ENCODE results near the gene FAM98A. TPM values are rescaled to one million over a fixed set of nuclear protein-coding genes. Genes with fewer than 3 reads are reported as not detected.

FAM98A gene
- total RNA-seq, 2 donors from 2014 or later: 51.5 to 95.9 TPM

- H3K4me1 Mint-ChIP-seq (ENCODE audit: low read depth in 2 of 2): peaks cover 4 to 7% of the 10 kb centered on the region in 2 donors
- no peaks in the 10 kb centered on the region for H3K27me3 Mint-ChIP-seq
- no peaks in the 10 kb centered on the region for H3K9me3 Mint-ChIP-seq
These were observed 17.2 kb downstream of the FAM98A start for GRCh38 chr2:33581872-33582271.

GRCh38 chr2:33579227-33579626 lies 19.9 kb downstream of the FAM98A start:
- Mint-ChIP-seq H3K4me1 (ENCODE audit: low read depth in 2 of 2) (peaks cover 4 to 7% of the 10 kb centered on the region in 2 donors), H3K27ac (no peak overlapping the region), H3K27me3 (no peaks in the 10 kb centered on the region), H3K9me3 (no peaks in the 10 kb centered on the region), H3K4me3 (no peak overlapping the region), H3K36me3 (peaks cover 5% of the 10 kb centered on the region)
- DNase-seq (ENCODE audit: low spot score) (no peak), ATAC-seq (no peak)

More at GRCh38 chr2:33581872-33582271, 17.2 kb downstream of the FAM98A start:
- Mint-ChIP-seq H3K36me3 (peaks cover 16% of the 10 kb centered on the region), H3K27ac (peak overlapping the region in 1 of 2 donors; percentile 33), H3K4me3 (no peak overlapping the region)
- DNase-seq (ENCODE audit: low spot score) (no peak), ATAC-seq (no peak)

GRCh38 chr2:33577668-33578067 lies 21.4 kb downstream of the FAM98A start:
- Mint-ChIP-seq H3K4me3 (no peak overlapping the region), H3K4me1 (ENCODE audit: low read depth in 2 of 2) (peaks cover 4 to 7% of the 10 kb centered on the region in 2 donors), H3K27ac (no peak overlapping the region), H3K9me3 (no peaks in the 10 kb centered on the region), H3K36me3 (peaks cover 5% of the 10 kb centered on the region), H3K27me3 (no peaks in the 10 kb centered on the region)
- DNase-seq (ENCODE audit: low spot score): no peak
- no peak for ATAC-seq

- H3K36me3 Mint-ChIP-seq: peaks cover 2% of the 10 kb centered on the region
These were observed 22.0 kb downstream of the FAM98A start for GRCh38 chr2:33577084-33577483.

GRCh38 chr2:33573657-33574056 lies 25.4 kb downstream of the FAM98A start:
- H3K27ac Mint-ChIP-seq: no peak overlapping the region
- H3K36me3 Mint-ChIP-seq: no peaks in the 10 kb centered on the region
- no peaks in the 10 kb centered on the region for H3K9me3 Mint-ChIP-seq
- no peaks in the 10 kb centered on the region for H3K27me3 Mint-ChIP-seq
- DNase-seq (ENCODE audit: low spot score) (no peak), ATAC-seq (no peak)
- no peaks in the 10 kb centered on the region for H3K4me1 Mint-ChIP-seq (ENCODE audit: low read depth in 2 of 2)
- H3K4me3 Mint-ChIP-seq: no peak overlapping the region

More at GRCh38 chr2:33577084-33577483, 22.0 kb downstream of the FAM98A start:
- no peak overlapping the region for H3K4me3 Mint-ChIP-seq
- ATAC-seq (no peak), DNase-seq (ENCODE audit: low spot score) (no peak)
- H3K4me1 Mint-ChIP-seq (ENCODE audit: low read depth in 2 of 2): peaks cover 3 to 4% of the 10 kb centered on the region in 2 donors
- no peak overlapping the region for H3K27ac Mint-ChIP-seq
- no peaks in the 10 kb centered on the region for H3K27me3 Mint-ChIP-seq
- H3K9me3 Mint-ChIP-seq: no peaks in the 10 kb centered on the region

- Mint-ChIP-seq H3K4me1 (ENCODE audit: low read depth in 2 of 2) (no peaks in the 10 kb centered on the region), H3K9me3 (no peaks in the 10 kb centered on the region), H3K4me3 (no peak overlapping the region), H3K36me3 (no peaks in the 10 kb centered on the region), H3K27me3 (no peaks in the 10 kb centered on the region), H3K27ac (no peak overlapping the region)
- no peak for ATAC-seq
- no peak for DNase-seq (ENCODE audit: low spot score)
These were observed 28.4 kb downstream of the FAM98A start for GRCh38 chr2:33570681-33571080.

GRCh38 chr2:33561872-33562271 lies 37.2 kb downstream of the FAM98A start:
- no peaks in the 10 kb centered on the region for H3K9me3 Mint-ChIP-seq

GRCh38 chr2:33560017-33560416 lies 39.1 kb downstream of the FAM98A start:
- Mint-ChIP-seq H3K9me3 (no peaks in the 10 kb centered on the region), H3K4me1 (ENCODE audit: low read depth in 2 of 2) (peaks cover 0 to 1% of the 10 kb centered on the region in 2 donors), H3K27me3 (no peaks in the 10 kb centered on the region), H3K4me3 (no peak overlapping the region), H3K27ac (no peak overlapping the region), H3K36me3 (peaks cover 4% of the 10 kb centered on the region)
- DNase-seq (ENCODE audit: low spot score) (no peak), ATAC-seq (no peak)

More at GRCh38 chr2:33561872-33562271, 37.2 kb downstream of the FAM98A start:
- ATAC-seq: no peak
- Mint-ChIP-seq H3K4me3 (no peak overlapping the region), H3K27ac (no peak overlapping the region), H3K36me3 (peaks cover 4% of the 10 kb centered on the region), H3K27me3 (no peaks in the 10 kb centered on the region), H3K4me1 (ENCODE audit: low read depth in 2 of 2) (no peaks in the 10 kb centered on the region)
- no peak for DNase-seq (ENCODE audit: low spot score)

GRCh38 chr2:33559328-33559727 lies 39.8 kb downstream of the FAM98A start:
- Mint-ChIP-seq H3K4me1 (ENCODE audit: low read depth in 2 of 2) (peaks cover 4 to 6% of the 10 kb centered on the region in 2 donors), H3K4me3 (no peak overlapping the region), H3K27me3 (no peaks in the 10 kb centered on the region), H3K9me3 (no peaks in the 10 kb centered on the region), H3K27ac (no peak overlapping the region), H3K36me3 (peaks cover 4% of the 10 kb centered on the region)
- DNase-seq (ENCODE audit: low spot score) (no peak), ATAC-seq (no peak)

- H3K27ac Mint-ChIP-seq: no peak overlapping the region
- no peaks in the 10 kb centered on the region for H3K36me3 Mint-ChIP-seq
- H3K4me3 Mint-ChIP-seq: no peak overlapping the region
- H3K9me3 Mint-ChIP-seq: no peaks in the 10 kb centered on the region
- DNase-seq (ENCODE audit: low spot score): no peak
- H3K27me3 Mint-ChIP-seq: no peaks in the 10 kb centered on the region
- peaks cover 4 to 6% of the 10 kb centered on the region in 2 donors for H3K4me1 Mint-ChIP-seq (ENCODE audit: low read depth in 2 of 2)
- ATAC-seq: no peak
These were observed 43.4 kb downstream of the FAM98A start for GRCh38 chr2:33555681-33556080.

GRCh38 chr2:33552758-33553461 lies 46.2 kb downstream of the FAM98A start:
- ATAC-seq (no peak), DNase-seq (ENCODE audit: low spot score) (no peak)
- no peaks in the 10 kb centered on the region for H3K9me3 Mint-ChIP-seq
- H3K4me3 Mint-ChIP-seq: no peak overlapping the region
- no peaks in the 10 kb centered on the region for H3K27me3 Mint-ChIP-seq
- H3K27ac Mint-ChIP-seq: no peak overlapping the region
- no peaks in the 10 kb centered on the region for H3K36me3 Mint-ChIP-seq
- peaks cover 4 to 6% of the 10 kb centered on the region in 2 donors for H3K4me1 Mint-ChIP-seq (ENCODE audit: low read depth in 2 of 2)

GRCh38 chr2:33550206-33550605 lies 48.9 kb downstream of the FAM98A start:
- Mint-ChIP-seq H3K9me3 (no peaks in the 10 kb centered on the region), H3K36me3 (no peaks in the 10 kb centered on the region), H3K4me3 (no peak overlapping the region), H3K4me1 (ENCODE audit: low read depth in 2 of 2) (peaks cover 4 to 6% of the 10 kb centered on the region in 2 donors), H3K27ac (no peak overlapping the region), H3K27me3 (peaks cover 0 to 4% of the 10 kb centered on the region in 2 donors)
- no peak for DNase-seq (ENCODE audit: low spot score)
- ATAC-seq: no peak

- H3K36me3 Mint-ChIP-seq: no peaks in the 10 kb centered on the region
These were observed 57.9 kb downstream of the FAM98A start for GRCh38 chr2:33541243-33541642.

GRCh38 chr2:33535421-33535820 lies 63.7 kb downstream of the FAM98A start:
- Mint-ChIP-seq H3K36me3 (no peaks in the 10 kb centered on the region), H3K9me3 (no peaks in the 10 kb centered on the region), H3K27me3 (peaks cover 0 to 4% of the 10 kb centered on the region in 2 donors), H3K27ac (no peak overlapping the region), H3K4me3 (no peak overlapping the region), H3K4me1 (ENCODE audit: low read depth in 2 of 2) (no peaks in the 10 kb centered on the region)
- ATAC-seq: no peak
- DNase-seq (ENCODE audit: low spot score): no peak

More at GRCh38 chr2:33541243-33541642, 57.9 kb downstream of the FAM98A start:
- H3K4me1 Mint-ChIP-seq (ENCODE audit: low read depth in 2 of 2): no peaks in the 10 kb centered on the region
- peaks cover 0 to 4% of the 10 kb centered on the region in 2 donors for H3K27me3 Mint-ChIP-seq
- DNase-seq (ENCODE audit: low spot score) (no peak), ATAC-seq (no peak)
- H3K4me3 Mint-ChIP-seq: no peak overlapping the region
- no peak overlapping the region for H3K27ac Mint-ChIP-seq
- H3K9me3 Mint-ChIP-seq: no peaks in the 10 kb centered on the region
